Endothelial cell of umbilical vein (primary cell): ENCODE results near the gene VAV2. TPM values are rescaled to one million over a fixed set of nuclear protein-coding genes. Genes with fewer than 3 reads are reported as not detected.

Experiments
- BruUV-seq: library from RNA; stranded (reverse); fragments of 400-500 nt; replicated peaks from 2 replicates; lab custom pipeline; 2021; lab: Mats Ljungman, UMichigan
- CTCF ChIA-PET: fragments of 300-600, 350-600 bp; sonication (Branson Sonifier 250); formaldehyde crosslinking; loops from one replicate; lab custom pipeline; 2021; ENCODE audit warnings: antibody characterized with exemption, inconsistent platforms; lab: Charles Lee
- POLR2A ChIA-PET: fragments of 300-600, 350-600 bp; sonication (Branson Sonifier 250); formaldehyde crosslinking; loops from one replicate; lab custom pipeline; 2021; ENCODE audit warnings: antibody characterized with exemption, inconsistent platforms; lab: Charles Lee
- DNase-seq: peaks from one replicate; pipeline ENCODE4 v3.0.0-alpha.2; 2011; ENCODE audit warnings: low read depth, low spot score
- FAIRE-seq: peaks from 2 replicates; lab custom pipeline; 2011; peaks lifted over from hg19 to GRCh38; lab: Jason Lieb, UNC
- H2AFZ ChIP-seq: 2 replicates; pipeline ENCODE4 v1.6.0; 2012; ENCODE audit warnings: low read depth, low read length, control low read depth, inconsistent platforms
- H3K27ac ChIP-seq: 2 replicates; pipeline ENCODE4 v1.5.1; 2011; ENCODE audit warnings: low read depth, mild to moderate bottlenecking, control low read depth, low read length, moderate library complexity; ENCODE audit not compliant: insufficient read depth
- H3K27me3 ChIP-seq, 2 experiments: 2 replicates each; pipeline versions ENCODE4 v1.6.0 to v1.6.1; 2011; ENCODE audit warnings: low read length in 2 of 2, mixed read lengths in 1 of 2; ENCODE audit not compliant: control insufficient read depth in 2 of 2, insufficient read depth in 2 of 2
- H3K36me3 ChIP-seq, 2 experiments: 2 replicates in 1 of 2; 3 replicates in 1 of 2; pipeline ENCODE4 v1.5.1; 2011; ENCODE audit warnings: low read length in 2 of 2, mild to moderate bottlenecking in 1 of 2, moderate library complexity in 1 of 2; ENCODE audit not compliant: control insufficient read depth in 2 of 2, insufficient read depth in 2 of 2; ENCODE audit errors: extremely low read depth in 1 of 2
- H3K4me1 ChIP-seq: 3 replicates; pipeline ENCODE4 v1.5.1; 2011; ENCODE audit warnings: mild to moderate bottlenecking, low read length; ENCODE audit not compliant: control insufficient read depth, insufficient read depth; ENCODE audit errors: extremely low read depth
- H3K4me2 ChIP-seq: 2 replicates; pipeline ENCODE4 v1.6.1; 2011; ENCODE audit warnings: low read length, control low read depth, mixed read lengths; ENCODE audit not compliant: insufficient read depth
- H3K4me3 ChIP-seq, 3 experiments: fragments of 200-600 bp in 1 of 3; sonication (generic), shearing (Covaris generic) in 1 of 3; replicated peaks in 1 of 3; 2 replicates each; pipeline ENCODE4 v1.5.1; 2011 to 2016; ENCODE audit warnings: control low read depth in 3 of 3, low read length in 3 of 3, mild to moderate bottlenecking in 2 of 3, inconsistent platforms in 1 of 3, low read depth in 1 of 3, moderate library complexity in 1 of 3; ENCODE audit not compliant: insufficient read depth in 1 of 3
- H3K79me2 ChIP-seq: 2 replicates; pipeline ENCODE4 v1.6.0; 2012; ENCODE audit warnings: low read length, inconsistent platforms; ENCODE audit not compliant: control insufficient read depth, insufficient read depth
- H3K9ac ChIP-seq: replicated peaks from 2 replicates; pipeline ENCODE3; 2011; ENCODE audit warnings: low read length, control low read depth; ENCODE audit not compliant: insufficient read depth; ENCODE audit errors: extremely low read depth
- H3K9me1 ChIP-seq: replicated peaks from 3 replicates; pipeline ENCODE4 v1.6.0; 2011; ENCODE audit warnings: mild to moderate bottlenecking, low read length; ENCODE audit not compliant: control insufficient read depth, insufficient read depth; ENCODE audit errors: extremely low read depth
- H3K9me3 ChIP-seq: replicated peaks from 2 replicates; pipeline ENCODE4 v1.5.1; 2012; ENCODE audit warnings: low read length, inconsistent platforms; ENCODE audit not compliant: control insufficient read depth, insufficient read depth
- H4K20me1 ChIP-seq: replicated peaks from 2 replicates; pipeline ENCODE3; 2011; ENCODE audit warnings: mild to moderate bottlenecking, low read length; ENCODE audit not compliant: control insufficient read depth, insufficient read depth; ENCODE audit errors: extremely low read depth
- POLR2AphosphoS5 ChIP-seq: IDR thresholded peaks from 2 replicates; pipeline ENCODE4 v1.6.1; 2012; ENCODE audit warnings: low read depth, mild to moderate bottlenecking, control low read depth, low read length, moderate library complexity; ENCODE audit not compliant: insufficient read depth
- dilution Hi-C: fragments of 300-500 bp; cut with MboI; formaldehyde crosslinking; loops from one replicate; pipeline ENCODE4 v1.15.0; 2019; ENCODE audit warnings: low sequenced_read_pairs; ENCODE audit not compliant: extremely low pct_ligation_motif_present
- intact Hi-C: fragments of 100-400 bp; cut with micrococcal nuclease; formaldehyde crosslinking; loops from one replicate; pipeline ENCODE4 v1.10.0; 2022
- polyA plus RNA-seq, 4 experiments: library from polyadenylated mRNA; depleted of rRNA in 3 of 4; stranded (reverse) in 3 of 4; unstranded in 1 of 4; fragments of >200 nt; gene quantifications; 2 replicates each; pipeline versions ENCODE4 v1.2.1 to v1.2.3, GENCODE V29; 2011 to 2012; ENCODE audit warnings: missing spikeins in 1 of 4
- total RNA-seq: library from RNA; stranded (reverse); gene quantifications from 2 replicates; pipeline ENCODE4 v1.2.3, GENCODE V29; 2021
- TF ChIP-seq, protein P1 (sequence below), 2 donors: IDR thresholded peaks; 1 replicate in 1 of 2; 2 replicates in 1 of 2; pipeline ENCODE4 v1.5.1; 2011; ENCODE audit warnings: low read length in 2 of 2, mild to moderate bottlenecking in 2 of 2, moderate library complexity in 2 of 2, control low read depth in 1 of 2, inconsistent platforms in 1 of 2, low read depth in 1 of 2; ENCODE audit not compliant: insufficient read depth in 1 of 2; ENCODE audit errors: extremely low read depth in 1 of 2
- TF ChIP-seq, protein P2 (sequence below): IDR thresholded peaks from 2 replicates; pipeline ENCODE4 v1.6.1; 2011; ENCODE audit not compliant: insufficient read depth, insufficient read length

The VAV2 gene
- total and polyA plus RNA-seq, 2 donors (not counting 3 experiments of a cell fraction or from before 2014, with no cell fraction given) = 10.6 to 30.6 TPM

- CTCF ChIA-PET = interaction anchor here (1.4 kb wide), 1 partner anchor 21 kb away, joined by 8 read pairs; no protein-coding TSS in a partner anchor
Observed at GRCh38 chr9:133763272-133764183, 228.6 kb downstream of the VAV2 start.

More at GRCh38 chr9:133763272-133764183, 228.6 kb downstream of the VAV2 start:
- no peaks in the 10 kb centered on the region for H3K9me1 ChIP-seq
- no peaks in the 10 kb centered on the region for H3K4me1 ChIP-seq
- peaks cover 0 to 9% of the 10 kb centered on the region in 2 experiments for H3K36me3 ChIP-seq
- H3K9me3 ChIP-seq = no peaks in the 10 kb centered on the region
- no TSS peak for BruUV-seq
- no peaks in the 10 kb centered on the region for H3K27me3 ChIP-seq
- no peak overlapping the region for H3K4me3 ChIP-seq
- peak; percentile 23 for DNase-seq
- no peak overlapping the region for H3K9ac ChIP-seq
- POLR2A ChIA-PET = interaction anchor here (1.0 kb wide), 1 partner anchor 19 kb away, joined by 3 read pairs; no protein-coding TSS in a partner anchor
- H3K79me2 ChIP-seq = no peaks in the 10 kb centered on the region
- H4K20me1 ChIP-seq = no peaks in the 10 kb centered on the region
- FAIRE-seq = peak; percentile 58
- no peak overlapping the region for H2AFZ ChIP-seq
- no peak overlapping the region for H3K27ac ChIP-seq
- dilution Hi-C loops = no loop called here
- TF ChIP-seq, protein P1, sequence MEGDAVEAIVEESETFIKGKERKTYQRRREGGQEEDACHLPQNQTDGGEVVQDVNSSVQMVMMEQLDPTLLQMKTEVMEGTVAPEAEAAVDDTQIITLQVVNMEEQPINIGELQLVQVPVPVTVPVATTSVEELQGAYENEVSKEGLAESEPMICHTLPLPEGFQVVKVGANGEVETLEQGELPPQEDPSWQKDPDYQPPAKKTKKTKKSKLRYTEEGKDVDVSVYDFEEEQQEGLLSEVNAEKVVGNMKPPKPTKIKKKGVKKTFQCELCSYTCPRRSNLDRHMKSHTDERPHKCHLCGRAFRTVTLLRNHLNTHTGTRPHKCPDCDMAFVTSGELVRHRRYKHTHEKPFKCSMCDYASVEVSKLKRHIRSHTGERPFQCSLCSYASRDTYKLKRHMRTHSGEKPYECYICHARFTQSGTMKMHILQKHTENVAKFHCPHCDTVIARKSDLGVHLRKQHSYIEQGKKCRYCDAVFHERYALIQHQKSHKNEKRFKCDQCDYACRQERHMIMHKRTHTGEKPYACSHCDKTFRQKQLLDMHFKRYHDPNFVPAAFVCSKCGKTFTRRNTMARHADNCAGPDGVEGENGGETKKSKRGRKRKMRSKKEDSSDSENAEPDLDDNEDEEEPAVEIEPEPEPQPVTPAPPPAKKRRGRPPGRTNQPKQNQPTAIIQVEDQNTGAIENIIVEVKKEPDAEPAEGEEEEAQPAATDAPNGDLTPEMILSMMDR (IDR thresholded peaks at IDR 0.05; ENCODE audit: extremely low read depth in 1 of 2, insufficient read depth in 1 of 2, low read depth in 1 of 2, low read length in 2 of 2) = no peak
- TF ChIP-seq, protein P2, sequence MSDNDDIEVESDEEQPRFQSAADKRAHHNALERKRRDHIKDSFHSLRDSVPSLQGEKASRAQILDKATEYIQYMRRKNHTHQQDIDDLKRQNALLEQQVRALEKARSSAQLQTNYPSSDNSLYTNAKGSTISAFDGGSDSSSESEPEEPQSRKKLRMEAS = no peak
- no peak for TF ChIP-seq POLR2AphosphoS5
- no peak overlapping the region for H3K4me2 ChIP-seq
- intact Hi-C loops = no loop called here
